PC-9 (cell line): ENCODE data around the gene CNTNAP3B. TPM values are rescaled to one million over a fixed set of nuclear protein-coding genes. Genes with fewer than 3 reads are reported as not detected.
"Not testable (repeated sequence)": the region's sequence is repeated elsewhere in the genome, so short reads cannot be mapped to it uniquely, and the experiment has no call there.

ENCODE experiments used
- BruUV-seq: library from RNA; stranded (reverse); fragments of 400-500 nt; replicated peaks from 2 replicates; lab custom pipeline; 2021; lab: Mats Ljungman, UMichigan
- CTCF ChIA-PET: fragments of 300-600 bp; sonication (Branson Sonifier 250); formaldehyde crosslinking; loops from one replicate; lab custom pipeline; 2022; ENCODE audit warnings: antibody characterized with exemption; lab: Charles Lee
- POLR2A ChIA-PET: fragments of 300-600 bp; sonication (Branson Sonifier 250); formaldehyde crosslinking; loops from one replicate; lab custom pipeline; 2022; ENCODE audit warnings: antibody characterized with exemption; ENCODE audit not compliant: unreplicated experiment; lab: Charles Lee
- DNase-seq, 2 experiments: peaks; one replicate each; pipeline versions ENCODE4 v3.0.0 to v3.0.0-alpha.2; 2015 to 2022; ENCODE audit warnings: mixed read lengths in 1 of 2
- H2AFZ ChIP-seq: fragments of 200-600 bp; sonication (generic); 2 replicates; pipeline ENCODE4 v1.8.1; 2017; ENCODE audit warnings: antibody characterized with exemption
- H3F3A ChIP-seq: fragments of 200-600 bp; sonication (generic); 2 replicates; pipeline ENCODE4 v1.8.1; 2017; ENCODE audit warnings: antibody characterized with exemption, mild to moderate bottlenecking, low read depth; ENCODE audit not compliant: insufficient read depth
- H3K27ac ChIP-seq: fragments of 200-600 bp; sonication (generic); 2 replicates; pipeline ENCODE4 v1.6.1; 2016; ENCODE audit warnings: mixed run types
- H3K27me3 ChIP-seq: fragments of 200-600 bp; sonication (generic); 2 replicates; pipeline ENCODE4 v1.6.1; 2016; ENCODE audit warnings: low read depth, mixed run types; ENCODE audit not compliant: insufficient read depth
- H3K36me3 ChIP-seq: fragments of 200-600 bp; sonication (generic); 2 replicates; pipeline ENCODE4 v1.6.1; 2016; ENCODE audit warnings: low read depth, mixed run types
- H3K4me1 ChIP-seq: fragments of 200-600 bp; sonication (generic); replicated peaks from 2 replicates; pipeline ENCODE4 v1.6.1; 2016; ENCODE audit warnings: mixed run types; ENCODE audit not compliant: insufficient read depth
- H3K4me2 ChIP-seq: fragments of 200-600 bp; sonication (generic); 2 replicates; pipeline ENCODE4 v1.6.1; 2017; ENCODE audit warnings: mixed run types
- H3K4me3 ChIP-seq: fragments of 200-600 bp; sonication (generic); 2 replicates; pipeline ENCODE4 v1.6.1; 2016; ENCODE audit warnings: mixed run types
- H3K79me2 ChIP-seq: fragments of 200-600 bp; sonication (generic); 2 replicates; pipeline ENCODE4 v1.6.1; 2017; ENCODE audit warnings: low read depth, mixed run types
- H3K9me2 ChIP-seq: fragments of 200-600 bp; sonication (generic); 2 replicates; pipeline ENCODE4 v1.8.1; 2017; ENCODE audit warnings: mild to moderate bottlenecking; ENCODE audit not compliant: insufficient read depth
- H3K9me3 ChIP-seq: fragments of 200-600 bp; sonication (generic); 2 replicates; pipeline ENCODE4 v1.8.1; 2016; ENCODE audit warnings: low read depth; ENCODE audit not compliant: insufficient read depth
- H4K20me1 ChIP-seq: fragments of 200-600 bp; sonication (generic); 2 replicates; pipeline ENCODE4 v1.8.1; 2017; ENCODE audit not compliant: insufficient read depth
- intact Hi-C: fragments of 100-400 bp; cut with micrococcal nuclease; formaldehyde crosslinking; loops from one replicate; pipeline ENCODE4 v1.10.0; 2022; ENCODE audit not compliant: unreplicated experiment
- total RNA-seq: library from RNA; stranded (reverse); gene quantifications from 2 replicates; pipeline ENCODE4 v1.2.3, GENCODE V29; 2021

CNTNAP3B gene
- total RNA-seq, 1 experiment from 2014 or later, result 0.24 TPM

GRCh38 chr9:42080376-42080775, 48.9 kb downstream of the CNTNAP3B start:
- H2AFZ ChIP-seq, H3F3A ChIP-seq, H3K4me3 ChIP-seq, intact Hi-C loops, DNase-seq, H3K27me3 ChIP-seq, H3K4me1 ChIP-seq, H3K9me2 ChIP-seq, H3K9me3 ChIP-seq, H3K4me2 ChIP-seq, H3K36me3 ChIP-seq, POLR2A ChIA-PET, BruUV-seq, H3K27ac ChIP-seq, H3K79me2 ChIP-seq, CTCF ChIA-PET, H4K20me1 ChIP-seq: not testable (repeated sequence)

- H3K9me3 ChIP-seq, H3K27ac ChIP-seq, DNase-seq, H2AFZ ChIP-seq, BruUV-seq, H3K4me1 ChIP-seq, intact Hi-C loops, CTCF ChIA-PET, H3K4me3 ChIP-seq, H3F3A ChIP-seq, H4K20me1 ChIP-seq, H3K27me3 ChIP-seq, H3K36me3 ChIP-seq, POLR2A ChIA-PET, H3K4me2 ChIP-seq, H3K79me2 ChIP-seq, H3K9me2 ChIP-seq: not testable (repeated sequence)
Observed at GRCh38 chr9:42074868-42075267, 54.4 kb downstream of the CNTNAP3B start.

- CTCF ChIA-PET, H3K4me3 ChIP-seq, H3K4me2 ChIP-seq, BruUV-seq, H3F3A ChIP-seq, DNase-seq, H3K36me3 ChIP-seq, intact Hi-C loops, POLR2A ChIA-PET, H3K9me2 ChIP-seq, H3K27me3 ChIP-seq, H3K9me3 ChIP-seq, H3K4me1 ChIP-seq, H2AFZ ChIP-seq, H3K27ac ChIP-seq, H3K79me2 ChIP-seq, H4K20me1 ChIP-seq: not testable (repeated sequence)
Observed at GRCh38 chr9:42071026-42071425, 58.2 kb downstream of the CNTNAP3B start.

GRCh38 chr9:42070035-42070799, 59.0 kb downstream of the CNTNAP3B start:
- POLR2A ChIA-PET, result not testable (repeated sequence)

GRCh38 chr9:42053874-42054273, 75.4 kb downstream of the CNTNAP3B start:
- H3F3A ChIP-seq, H3K27ac ChIP-seq, H3K4me1 ChIP-seq, H3K27me3 ChIP-seq, BruUV-seq, intact Hi-C loops, CTCF ChIA-PET, H3K4me2 ChIP-seq, H3K9me2 ChIP-seq, H3K36me3 ChIP-seq, POLR2A ChIA-PET, H4K20me1 ChIP-seq, H3K9me3 ChIP-seq, DNase-seq, H3K79me2 ChIP-seq, H3K4me3 ChIP-seq, H2AFZ ChIP-seq: not testable (repeated sequence)

More at GRCh38 chr9:42070035-42070799, 59.0 kb downstream of the CNTNAP3B start:
- H3F3A ChIP-seq, H3K4me1 ChIP-seq, H3K79me2 ChIP-seq, H3K27ac ChIP-seq, H4K20me1 ChIP-seq, BruUV-seq, H3K36me3 ChIP-seq, H3K4me2 ChIP-seq, intact Hi-C loops, H3K27me3 ChIP-seq, H2AFZ ChIP-seq, DNase-seq, CTCF ChIA-PET, H3K4me3 ChIP-seq, H3K9me3 ChIP-seq, H3K9me2 ChIP-seq: not testable (repeated sequence)

GRCh38 chr9:42050701-42051100, 78.5 kb downstream of the CNTNAP3B start:
- H3K79me2 ChIP-seq, H3K9me3 ChIP-seq, CTCF ChIA-PET, H3K9me2 ChIP-seq, H3K27me3 ChIP-seq, BruUV-seq, H3F3A ChIP-seq, DNase-seq, H3K4me1 ChIP-seq, H3K4me3 ChIP-seq, intact Hi-C loops, POLR2A ChIA-PET, H2AFZ ChIP-seq, H3K4me2 ChIP-seq, H4K20me1 ChIP-seq, H3K27ac ChIP-seq, H3K36me3 ChIP-seq: not testable (repeated sequence)

GRCh38 chr9:42044422-42045010, 84.7 kb downstream of the CNTNAP3B start:
- H2AFZ ChIP-seq, H3K9me3 ChIP-seq, H3K9me2 ChIP-seq, H4K20me1 ChIP-seq, H3K36me3 ChIP-seq, CTCF ChIA-PET, intact Hi-C loops, H3K27me3 ChIP-seq, POLR2A ChIA-PET, H3F3A ChIP-seq, H3K79me2 ChIP-seq, H3K4me3 ChIP-seq, H3K4me1 ChIP-seq, DNase-seq, BruUV-seq, H3K4me2 ChIP-seq, H3K27ac ChIP-seq: not testable (repeated sequence)
